Measurements from ENCODE around the gene ARHGEF28.

GRCh38 chr5:73939557-73939956 is 313.6 kb downstream of the ARHGEF28 start:
- TF ChIP-seq BCLAF1 (IDR thresholded peaks at IDR 0.05) (no peak), NR2C2 (IDR thresholded peaks at IDR 0.05; ENCODE audit: borderline replicate concordance, control insufficient read depth, insufficient read length, low read depth) (no peak), EP300 (IDR thresholded peaks at IDR 0.05; ENCODE audit: borderline replicate concordance in 1 of 2, control insufficient read depth in 1 of 2, low read depth in 2 of 2, low read length in 2 of 2) (no peak), TAF1 (IDR thresholded peaks at IDR 0.05; ENCODE audit: borderline replicate concordance, low read depth, low read length) (no peak), CTCF (IDR thresholded peaks at IDR 0.05 in 2 of 3, conservative IDR thresholded peaks at IDR 0.05 in 1 of 3; ENCODE audit: control insufficient read depth in 2 of 3, extremely low read depth in 1 of 3, insufficient read depth in 1 of 3, low read depth in 3 of 3, low read length in 3 of 3) (no peak), POLR2AphosphoS5 (IDR thresholded peaks at IDR 0.05; ENCODE audit: low read length) (no peak), JUND (IDR thresholded peaks at IDR 0.05; ENCODE audit: low read depth, low read length) (no peak), NFYB (IDR thresholded peaks at IDR 0.05; ENCODE audit: insufficient read depth, low read depth, low read length) (no peak), NFXL1 (IDR thresholded peaks at IDR 0.05; ENCODE audit: borderline replicate concordance) (no peak), CHD2 (IDR thresholded peaks at IDR 0.05; ENCODE audit: borderline replicate concordance, low read depth, low read length) (no peak), CHD1 (IDR thresholded peaks at IDR 0.05; ENCODE audit: low read depth, low read length) (no peak), SP1 (IDR thresholded peaks at IDR 0.05; ENCODE audit: low read depth, low read length) (no peak), REST (IDR thresholded peaks at IDR 0.05; ENCODE audit: low read depth, low read length) (no peak)

All from GM12878 (cell line).